ENCODE results near the gene RGS3.

DNA sequence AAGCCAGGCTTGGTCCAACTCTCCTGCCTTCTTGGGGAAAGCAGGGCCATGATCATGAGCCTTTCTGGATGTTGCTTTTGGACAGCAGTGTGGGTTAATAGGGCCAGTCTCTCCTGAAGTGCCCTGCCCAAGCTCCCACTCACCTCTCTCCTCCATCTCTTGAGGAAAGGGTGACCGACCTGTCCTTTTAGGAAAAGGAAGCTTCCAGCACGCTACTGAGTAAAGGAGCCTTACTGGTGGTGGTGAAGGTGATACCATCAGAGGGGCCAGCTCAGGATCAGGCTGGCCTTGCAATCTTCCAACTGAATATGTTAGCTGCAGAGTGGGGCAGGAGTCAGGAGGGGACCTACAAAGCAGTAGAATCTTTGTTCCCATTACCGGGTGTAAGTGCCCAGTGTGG lies 2.2 kb upstream of the RGS3 start:
- TF ChIP-seq TAF1 (IDR thresholded peaks at IDR 0.05; ENCODE audit: borderline replicate concordance, low read depth, low read length), result no peak
- no peak for TF ChIP-seq POLR2A (IDR thresholded peaks at IDR 0.05; ENCODE audit: low read depth, low read length)
- no peak for TF ChIP-seq POLR2AphosphoS5 (IDR thresholded peaks at IDR 0.05; ENCODE audit: low read depth, low read length)
